ENCODE measurements around the gene FBN1.

DNA sequence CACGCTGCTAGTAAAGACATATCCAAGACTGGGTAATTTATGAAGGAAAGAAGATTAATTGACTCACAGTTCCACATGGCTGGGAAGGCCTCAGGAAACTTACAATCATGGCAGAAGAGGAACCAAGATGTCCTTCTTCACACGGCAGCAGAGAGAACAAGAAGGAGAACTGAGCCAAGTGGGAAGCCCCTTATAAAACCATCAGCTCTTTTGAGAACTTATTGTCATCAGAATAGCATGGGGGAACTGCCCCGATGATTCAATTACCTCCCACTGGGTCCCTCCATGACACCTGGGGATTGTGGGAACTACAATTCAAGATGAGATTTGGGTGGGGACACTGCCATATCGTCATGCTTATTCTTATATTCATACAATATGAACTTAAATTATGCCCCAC is 265.3 kb downstream of the FBN1 start:
- TF ChIP-seq, protein P1, sequence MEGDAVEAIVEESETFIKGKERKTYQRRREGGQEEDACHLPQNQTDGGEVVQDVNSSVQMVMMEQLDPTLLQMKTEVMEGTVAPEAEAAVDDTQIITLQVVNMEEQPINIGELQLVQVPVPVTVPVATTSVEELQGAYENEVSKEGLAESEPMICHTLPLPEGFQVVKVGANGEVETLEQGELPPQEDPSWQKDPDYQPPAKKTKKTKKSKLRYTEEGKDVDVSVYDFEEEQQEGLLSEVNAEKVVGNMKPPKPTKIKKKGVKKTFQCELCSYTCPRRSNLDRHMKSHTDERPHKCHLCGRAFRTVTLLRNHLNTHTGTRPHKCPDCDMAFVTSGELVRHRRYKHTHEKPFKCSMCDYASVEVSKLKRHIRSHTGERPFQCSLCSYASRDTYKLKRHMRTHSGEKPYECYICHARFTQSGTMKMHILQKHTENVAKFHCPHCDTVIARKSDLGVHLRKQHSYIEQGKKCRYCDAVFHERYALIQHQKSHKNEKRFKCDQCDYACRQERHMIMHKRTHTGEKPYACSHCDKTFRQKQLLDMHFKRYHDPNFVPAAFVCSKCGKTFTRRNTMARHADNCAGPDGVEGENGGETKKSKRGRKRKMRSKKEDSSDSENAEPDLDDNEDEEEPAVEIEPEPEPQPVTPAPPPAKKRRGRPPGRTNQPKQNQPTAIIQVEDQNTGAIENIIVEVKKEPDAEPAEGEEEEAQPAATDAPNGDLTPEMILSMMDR (conservative IDR thresholded peaks at IDR 0.05), result no peak
- no peak for TF ChIP-seq ZFX (IDR thresholded peaks at IDR 0.05)

All from C4-2B (cell line).